Measurements from ENCODE around the gene KIDINS220.
"Not testable (repeated sequence)": the region's sequence is repeated elsewhere in the genome, so short reads cannot be mapped to it uniquely, and the experiment has no call there.

Gene KIDINS220

GRCh38 chr2:8753609-8754008, 83.8 kb downstream of the KIDINS220 start:
- Histone ChIP-seq H3K4me1 (ENCODE audit: control insufficient read depth, insufficient read depth, low read length) (peaks cover 10% of the 10 kb centered on the region), H3K4me3 (ENCODE audit: low read length in 2 of 2) (no peak overlapping the region), H3K36me3 (ENCODE audit: control insufficient read depth in 2 of 2, insufficient read depth in 2 of 2, low read length in 2 of 2) (peaks cover 0 to 12% of the 10 kb centered on the region in 2 donors), H3K9ac (ENCODE audit: low read length in 2 of 2) (no peak overlapping the region), H3K27me3 (ENCODE audit: control insufficient read depth in 1 of 2, insufficient read depth in 2 of 2, low read length in 2 of 2) (no peaks in the 10 kb centered on the region), H3K27ac (ENCODE audit: low read length) (no peak overlapping the region), H3K9me3 (ENCODE audit: control insufficient read depth in 2 of 2, low read length in 2 of 2) (peaks cover 5% of the 10 kb centered on the region in 2 donors)

GRCh38 chr2:8752385-8752784, 85.0 kb downstream of the KIDINS220 start:
- peaks cover 0 to 10% of the 10 kb centered on the region in 2 donors for H3K36me3 ChIP-seq (ENCODE audit: control insufficient read depth in 2 of 2, insufficient read depth in 2 of 2, low read length in 2 of 2)
- H3K4me1 ChIP-seq (ENCODE audit: control insufficient read depth, insufficient read depth, low read length), result peaks cover 10% of the 10 kb centered on the region

GRCh38 chr2:8750221-8750620, 87.2 kb downstream of the KIDINS220 start:
- no peak overlapping the region for H3K27ac ChIP-seq (ENCODE audit: low read length)
- H3K27me3 ChIP-seq (ENCODE audit: control insufficient read depth in 1 of 2, insufficient read depth in 2 of 2, low read length in 2 of 2), result no peaks in the 10 kb centered on the region
- H3K4me3 ChIP-seq (ENCODE audit: low read length in 2 of 2), result no peak overlapping the region
- H3K9me3 ChIP-seq (ENCODE audit: control insufficient read depth in 2 of 2, low read length in 2 of 2), result no peaks in the 10 kb centered on the region
- no peak overlapping the region for H3K9ac ChIP-seq (ENCODE audit: low read length in 2 of 2)
- peaks cover 10% of the 10 kb centered on the region for H3K4me1 ChIP-seq (ENCODE audit: control insufficient read depth, insufficient read depth, low read length)
- H3K36me3 ChIP-seq (ENCODE audit: control insufficient read depth in 2 of 2, insufficient read depth in 2 of 2, low read length in 2 of 2), result peaks cover 4 to 12% of the 10 kb centered on the region in 2 donors

More at GRCh38 chr2:8752385-8752784, 85.0 kb downstream of the KIDINS220 start:
- Histone ChIP-seq H3K9ac (ENCODE audit: low read length in 2 of 2) (no peak overlapping the region), H3K9me3 (ENCODE audit: control insufficient read depth in 2 of 2, low read length in 2 of 2) (peaks cover 5% of the 10 kb centered on the region in 2 donors), H3K27me3 (ENCODE audit: control insufficient read depth in 1 of 2, insufficient read depth in 2 of 2, low read length in 2 of 2) (no peaks in the 10 kb centered on the region), H3K27ac (ENCODE audit: low read length) (no peak overlapping the region), H3K4me3 (ENCODE audit: low read length in 2 of 2) (no peak overlapping the region)

- Histone ChIP-seq H3K4me3 (ENCODE audit: low read length in 2 of 2) (no peak overlapping the region), H3K27me3 (ENCODE audit: control insufficient read depth in 1 of 2, insufficient read depth in 2 of 2, low read length in 2 of 2) (no peaks in the 10 kb centered on the region), H3K4me1 (ENCODE audit: control insufficient read depth, insufficient read depth, low read length) (no peaks in the 10 kb centered on the region), H3K9ac (ENCODE audit: low read length in 2 of 2) (no peak overlapping the region), H3K9me3 (ENCODE audit: control insufficient read depth in 2 of 2, low read length in 2 of 2) (no peaks in the 10 kb centered on the region), H3K36me3 (ENCODE audit: control insufficient read depth in 2 of 2, insufficient read depth in 2 of 2, low read length in 2 of 2) (peaks cover 16% of the 10 kb centered on the region in 2 donors), H3K27ac (ENCODE audit: low read length) (no peak overlapping the region)
Measured at GRCh38 chr2:8743261-8743660, 94.2 kb downstream of the KIDINS220 start.

GRCh38 chr2:8740136-8740535, 97.3 kb downstream of the KIDINS220 start:
- Histone ChIP-seq H3K27ac (ENCODE audit: low read length) (no peak overlapping the region), H3K9me3 (ENCODE audit: control insufficient read depth in 2 of 2, low read length in 2 of 2) (no peaks in the 10 kb centered on the region), H3K4me1 (ENCODE audit: control insufficient read depth, insufficient read depth, low read length) (no peaks in the 10 kb centered on the region), H3K4me3 (ENCODE audit: low read length in 2 of 2) (no peak overlapping the region), H3K9ac (ENCODE audit: low read length in 2 of 2) (no peak overlapping the region), H3K27me3 (ENCODE audit: control insufficient read depth in 1 of 2, insufficient read depth in 2 of 2, low read length in 2 of 2) (no peaks in the 10 kb centered on the region), H3K36me3 (ENCODE audit: control insufficient read depth in 2 of 2, insufficient read depth in 2 of 2, low read length in 2 of 2) (peaks cover 18 to 19% of the 10 kb centered on the region in 2 donors)

GRCh38 chr2:8737571-8738175, 99.7 kb downstream of the KIDINS220 start:
- Histone ChIP-seq H3K9ac (ENCODE audit: low read length in 2 of 2) (no peak overlapping the region), H3K27ac (ENCODE audit: low read length) (no peak overlapping the region), H3K4me3 (ENCODE audit: low read length in 2 of 2) (no peak overlapping the region), H3K4me1 (ENCODE audit: control insufficient read depth, insufficient read depth, low read length) (peaks cover 9% of the 10 kb centered on the region), H3K27me3 (ENCODE audit: control insufficient read depth in 1 of 2, insufficient read depth in 2 of 2, low read length in 2 of 2) (no peaks in the 10 kb centered on the region), H3K36me3 (ENCODE audit: control insufficient read depth in 2 of 2, insufficient read depth in 2 of 2, low read length in 2 of 2) (peaks cover 19 to 22% of the 10 kb centered on the region in 2 donors), H3K9me3 (ENCODE audit: control insufficient read depth in 2 of 2, low read length in 2 of 2) (no peaks in the 10 kb centered on the region)

GRCh38 chr2:8732601-8733000, 104.8 kb downstream of the KIDINS220 start:
- H3K9me3 ChIP-seq (ENCODE audit: control insufficient read depth in 2 of 2, low read length in 2 of 2), result no peaks in the 10 kb centered on the region
- peaks cover 9% of the 10 kb centered on the region for H3K4me1 ChIP-seq (ENCODE audit: control insufficient read depth, insufficient read depth, low read length)
- no peak overlapping the region for H3K4me3 ChIP-seq (ENCODE audit: low read length in 2 of 2)
- no peak overlapping the region for H3K9ac ChIP-seq (ENCODE audit: low read length in 2 of 2)
- peaks cover 45 to 48% of the 10 kb centered on the region in 2 donors for H3K36me3 ChIP-seq (ENCODE audit: control insufficient read depth in 2 of 2, insufficient read depth in 2 of 2, low read length in 2 of 2)
- no peak overlapping the region for H3K27ac ChIP-seq (ENCODE audit: low read length)
- no peaks in the 10 kb centered on the region for H3K27me3 ChIP-seq (ENCODE audit: control insufficient read depth in 1 of 2, insufficient read depth in 2 of 2, low read length in 2 of 2)

GRCh38 chr2:8729939-8730338, 107.5 kb downstream of the KIDINS220 start:
- Histone ChIP-seq H3K4me1 (ENCODE audit: control insufficient read depth, insufficient read depth, low read length) (peaks cover 9% of the 10 kb centered on the region), H3K9me3 (ENCODE audit: control insufficient read depth in 2 of 2, low read length in 2 of 2) (no peaks in the 10 kb centered on the region), H3K36me3 (ENCODE audit: control insufficient read depth in 2 of 2, insufficient read depth in 2 of 2, low read length in 2 of 2) (peaks cover 43 to 46% of the 10 kb centered on the region in 2 donors), H3K27ac (ENCODE audit: low read length) (no peak overlapping the region), H3K4me3 (ENCODE audit: low read length in 2 of 2) (no peak overlapping the region), H3K27me3 (ENCODE audit: control insufficient read depth in 1 of 2, insufficient read depth in 2 of 2, low read length in 2 of 2) (no peaks in the 10 kb centered on the region), H3K9ac (ENCODE audit: low read length in 2 of 2) (no peak overlapping the region)

- H3K9me3 ChIP-seq (ENCODE audit: control insufficient read depth in 2 of 2, low read length in 2 of 2); H3K27ac ChIP-seq (ENCODE audit: low read length): not testable (repeated sequence)
Measured at GRCh38 chr2:8729101-8729500, 108.3 kb downstream of the KIDINS220 start.

GRCh38 chr2:8728305-8729015, 109.0 kb downstream of the KIDINS220 start:
- H3K27ac ChIP-seq (ENCODE audit: low read length), result no peak overlapping the region
- H3K27me3 ChIP-seq (ENCODE audit: control insufficient read depth in 1 of 2, insufficient read depth in 2 of 2, low read length in 2 of 2), result no peaks in the 10 kb centered on the region
- no peak overlapping the region for H3K4me3 ChIP-seq (ENCODE audit: low read length in 2 of 2)
- peaks cover 3% of the 10 kb centered on the region for H3K4me1 ChIP-seq (ENCODE audit: control insufficient read depth, insufficient read depth, low read length)
- H3K9me3 ChIP-seq (ENCODE audit: control insufficient read depth in 2 of 2, low read length in 2 of 2), result no peaks in the 10 kb centered on the region
- peaks cover 42 to 43% of the 10 kb centered on the region in 2 donors for H3K36me3 ChIP-seq (ENCODE audit: control insufficient read depth in 2 of 2, insufficient read depth in 2 of 2, low read length in 2 of 2)
- H3K9ac ChIP-seq (ENCODE audit: low read length in 2 of 2), result no peak overlapping the region

More at GRCh38 chr2:8729101-8729500, 108.3 kb downstream of the KIDINS220 start:
- not testable (repeated sequence) for H3K27me3 ChIP-seq (ENCODE audit: control insufficient read depth in 1 of 2, insufficient read depth in 2 of 2, low read length in 2 of 2); H3K9ac ChIP-seq (ENCODE audit: low read length in 2 of 2); H3K4me1 ChIP-seq (ENCODE audit: control insufficient read depth, insufficient read depth, low read length); H3K4me3 ChIP-seq (ENCODE audit: low read length in 2 of 2)
- H3K36me3 ChIP-seq (ENCODE audit: control insufficient read depth in 2 of 2, insufficient read depth in 2 of 2, low read length in 2 of 2), result peaks cover 43% of the 10 kb centered on the region in 2 donors

- Histone ChIP-seq H3K36me3 (ENCODE audit: control insufficient read depth in 2 of 2, insufficient read depth in 2 of 2, low read length in 2 of 2) (peaks cover 21 to 25% of the 10 kb centered on the region in 2 donors), H3K4me1 (ENCODE audit: control insufficient read depth, insufficient read depth, low read length) (no peaks in the 10 kb centered on the region), H3K9ac (ENCODE audit: low read length in 2 of 2) (no peak overlapping the region), H3K27me3 (ENCODE audit: control insufficient read depth in 1 of 2, insufficient read depth in 2 of 2, low read length in 2 of 2) (no peaks in the 10 kb centered on the region), H3K9me3 (ENCODE audit: control insufficient read depth in 2 of 2, low read length in 2 of 2) (no peaks in the 10 kb centered on the region), H3K27ac (ENCODE audit: low read length) (no peak overlapping the region), H3K4me3 (ENCODE audit: low read length in 2 of 2) (no peak overlapping the region)
Measured at GRCh38 chr2:8725838-8726237, 111.6 kb downstream of the KIDINS220 start.
